Mesothelial cell of epicardium (in vitro differentiated cells): ENCODE data around the gene FYN. TPM values are rescaled to one million over a fixed set of nuclear protein-coding genes. Genes with fewer than 3 reads are reported as not detected.

ENCODE experiments used
- DNase-seq, 2 experiments: peaks; one replicate each; pipeline ENCODE4 v3.0.0; 2021; ENCODE audit warnings: low spot score in 2 of 2; ENCODE audit not compliant: unreplicated experiment in 2 of 2
- H3K27ac Mint-ChIP-seq: 2 replicates; pipeline ENCODE4 v1.8.0; 2021; ENCODE audit warnings: mixed read lengths
- H3K27me3 Mint-ChIP-seq: 2 replicates; pipeline ENCODE4 v1.8.0; 2021; ENCODE audit warnings: low read depth, mixed read lengths
- H3K36me3 Mint-ChIP-seq: 2 replicates; pipeline ENCODE4 v1.8.0; 2021; ENCODE audit warnings: mixed read lengths
- H3K4me1 Mint-ChIP-seq: 2 replicates; pipeline ENCODE4 v1.8.0; 2021; ENCODE audit warnings: mixed read lengths
- H3K4me3 Mint-ChIP-seq: 2 replicates; pipeline ENCODE4 v1.8.0; 2021; ENCODE audit warnings: mild to moderate bottlenecking, moderate library complexity, mixed read lengths
- H3K9me3 Mint-ChIP-seq: 2 replicates; pipeline ENCODE4 v1.8.0; 2021; ENCODE audit warnings: mixed read lengths
- total RNA-seq: library from RNA; stranded (reverse); gene quantifications from 3 replicates; pipeline ENCODE4 v1.2.1, GENCODE V29; 2021
- TF ChIP-seq, protein P1 (sequence below): fragments of 200-600 bp; sonication (generic); IDR thresholded peaks from one replicate; pipeline ENCODE4 v1.5.0; 2021; ENCODE audit warnings: antibody characterized with exemption; ENCODE audit not compliant: unreplicated experiment

The FYN gene
- total RNA-seq, 1 donor from 2014 or later: 115 TPM

DNA sequence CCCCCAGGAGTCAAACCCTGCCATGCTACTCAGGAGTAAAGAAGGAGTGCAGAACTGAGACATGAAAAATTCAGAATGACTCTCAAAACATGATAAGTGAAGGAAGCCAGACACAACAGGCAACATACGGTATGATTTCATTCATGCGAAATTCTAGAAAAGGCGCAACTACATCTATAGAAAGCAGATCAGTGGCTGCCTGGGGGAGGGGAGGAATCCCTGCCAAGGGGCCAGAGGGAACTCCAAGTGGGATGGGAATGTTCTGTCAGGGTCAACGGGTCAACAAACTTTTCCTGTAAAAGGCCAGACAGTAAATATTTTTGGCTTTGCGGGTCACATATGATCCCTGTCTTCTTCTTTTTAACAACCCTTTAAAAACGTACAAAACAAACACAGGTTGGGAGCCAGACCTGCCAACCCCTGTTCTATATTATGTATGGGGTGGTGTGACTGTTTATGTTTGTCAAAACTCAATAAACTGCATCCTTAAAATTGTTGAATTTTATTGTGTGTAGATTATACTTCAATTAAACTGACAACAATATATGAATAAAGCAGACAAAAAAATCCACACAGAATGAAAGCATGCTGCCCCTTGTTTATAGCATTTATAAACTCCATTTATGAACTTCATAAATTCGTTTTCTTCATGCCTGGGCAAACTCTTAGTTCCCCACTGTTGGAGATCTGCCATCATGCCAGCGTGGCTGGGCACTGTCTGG lies 211.0 kb downstream of the FYN start:
- TF ChIP-seq, protein P1, sequence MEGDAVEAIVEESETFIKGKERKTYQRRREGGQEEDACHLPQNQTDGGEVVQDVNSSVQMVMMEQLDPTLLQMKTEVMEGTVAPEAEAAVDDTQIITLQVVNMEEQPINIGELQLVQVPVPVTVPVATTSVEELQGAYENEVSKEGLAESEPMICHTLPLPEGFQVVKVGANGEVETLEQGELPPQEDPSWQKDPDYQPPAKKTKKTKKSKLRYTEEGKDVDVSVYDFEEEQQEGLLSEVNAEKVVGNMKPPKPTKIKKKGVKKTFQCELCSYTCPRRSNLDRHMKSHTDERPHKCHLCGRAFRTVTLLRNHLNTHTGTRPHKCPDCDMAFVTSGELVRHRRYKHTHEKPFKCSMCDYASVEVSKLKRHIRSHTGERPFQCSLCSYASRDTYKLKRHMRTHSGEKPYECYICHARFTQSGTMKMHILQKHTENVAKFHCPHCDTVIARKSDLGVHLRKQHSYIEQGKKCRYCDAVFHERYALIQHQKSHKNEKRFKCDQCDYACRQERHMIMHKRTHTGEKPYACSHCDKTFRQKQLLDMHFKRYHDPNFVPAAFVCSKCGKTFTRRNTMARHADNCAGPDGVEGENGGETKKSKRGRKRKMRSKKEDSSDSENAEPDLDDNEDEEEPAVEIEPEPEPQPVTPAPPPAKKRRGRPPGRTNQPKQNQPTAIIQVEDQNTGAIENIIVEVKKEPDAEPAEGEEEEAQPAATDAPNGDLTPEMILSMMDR: no peak
- H3K27me3 Mint-ChIP-seq: no peaks in the 10 kb centered on the region
- H3K36me3 Mint-ChIP-seq: peaks cover 9% of the 10 kb centered on the region
- H3K27ac Mint-ChIP-seq: peak overlapping the region; percentile 55
- H3K4me3 Mint-ChIP-seq: no peak overlapping the region
- peaks cover 41% of the 10 kb centered on the region for H3K4me1 Mint-ChIP-seq
- DNase-seq: no peak
- H3K9me3 Mint-ChIP-seq: no peaks in the 10 kb centered on the region

DNA sequence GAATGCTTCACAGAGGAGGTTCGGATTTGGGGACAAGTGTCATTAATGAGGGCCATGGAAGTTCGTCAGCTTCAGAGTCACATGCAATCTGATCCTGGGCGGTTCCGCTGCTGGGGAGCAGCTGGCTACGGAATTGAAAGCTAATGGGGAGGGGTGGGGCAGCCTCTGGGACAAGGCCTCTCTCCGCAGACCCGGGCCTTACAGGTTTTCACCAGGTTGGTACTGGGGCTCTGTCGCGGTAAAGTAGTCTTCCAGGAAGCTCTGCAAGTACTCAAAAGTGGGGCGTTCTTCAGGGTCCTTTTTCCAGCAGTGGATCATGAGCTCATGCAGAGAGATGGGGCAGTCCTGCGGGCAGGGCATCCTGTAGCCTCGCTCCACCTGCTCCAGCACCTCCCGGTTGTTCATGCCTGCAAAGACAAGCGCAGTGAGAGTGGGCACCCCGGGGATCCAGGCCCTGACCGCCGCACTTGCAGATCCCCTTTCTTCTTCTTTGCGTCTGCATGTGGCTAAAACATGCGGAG lies 211.7 kb downstream of the FYN start:
- Mint-ChIP-seq H3K4me3 (no peak overlapping the region), H3K9me3 (no peaks in the 10 kb centered on the region), H3K27me3 (no peaks in the 10 kb centered on the region), H3K27ac (peak overlapping the region; percentile 55), H3K36me3 (peaks cover 5% of the 10 kb centered on the region), H3K4me1 (peaks cover 38% of the 10 kb centered on the region)
- TF ChIP-seq, protein P1: no peak
- DNase-seq: no peak

DNA sequence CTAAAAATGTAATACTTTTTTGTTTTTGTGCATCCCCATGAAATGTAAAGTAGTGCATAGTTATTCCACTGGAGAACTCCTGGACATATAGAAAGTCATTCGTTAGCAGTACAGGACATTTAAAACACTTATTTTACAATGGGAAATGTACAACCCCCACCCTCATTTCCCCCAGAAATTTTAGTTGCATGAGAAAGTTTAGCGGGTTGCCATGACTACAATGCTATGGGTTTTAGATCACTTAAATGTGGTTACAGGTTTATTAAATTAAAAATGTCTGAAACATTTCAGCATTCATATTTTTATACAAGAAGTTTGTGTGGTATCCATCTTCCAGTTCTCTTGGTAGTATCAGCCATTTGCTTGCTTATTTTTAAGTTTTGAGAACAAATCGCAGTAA lies 212.7 kb downstream of the FYN start:
- no peak overlapping the region for H3K4me3 Mint-ChIP-seq
- no peak for DNase-seq
- no peaks in the 10 kb centered on the region for H3K9me3 Mint-ChIP-seq
- H3K36me3 Mint-ChIP-seq: peaks cover 5% of the 10 kb centered on the region
- peaks cover 38% of the 10 kb centered on the region for H3K4me1 Mint-ChIP-seq
- no peak overlapping the region for H3K27ac Mint-ChIP-seq
- H3K27me3 Mint-ChIP-seq: no peaks in the 10 kb centered on the region
- TF ChIP-seq, protein P1: no peak

DNA sequence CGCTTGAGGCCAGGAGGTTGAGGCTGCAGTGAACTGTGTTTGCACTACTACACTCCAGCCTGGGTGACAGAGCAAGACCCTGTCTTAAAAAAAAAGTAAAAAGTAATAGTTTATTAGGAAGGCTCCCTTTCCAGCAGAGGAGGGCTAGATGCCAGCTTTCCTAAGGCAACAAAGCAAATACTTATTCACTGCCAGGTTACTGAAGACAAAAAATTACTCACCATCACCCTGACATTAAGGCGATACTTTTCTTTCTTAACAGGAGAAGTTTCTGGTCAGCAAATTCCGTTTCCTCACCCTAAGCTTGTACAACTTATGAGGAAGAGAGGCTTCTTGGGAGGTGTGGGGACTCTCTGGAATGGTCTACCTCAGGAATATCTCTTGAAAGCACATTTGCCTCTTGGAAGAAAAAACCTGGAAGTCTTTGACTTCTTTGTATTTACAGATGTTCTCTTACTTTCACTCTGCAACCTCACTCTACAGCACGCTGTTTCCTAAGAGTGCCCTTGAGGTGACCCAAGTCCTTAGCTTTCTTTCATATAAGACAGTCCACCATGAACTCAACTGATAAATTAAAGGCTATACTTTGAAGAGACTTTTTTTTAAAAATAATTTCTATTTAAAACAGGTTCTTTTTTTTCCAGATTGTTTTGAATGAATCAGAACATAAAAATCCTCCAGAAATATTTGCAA lies 214.6 kb downstream of the FYN start:
- no peak overlapping the region for H3K4me3 Mint-ChIP-seq
- no peak overlapping the region for H3K27ac Mint-ChIP-seq
- H3K4me1 Mint-ChIP-seq: peaks cover 26% of the 10 kb centered on the region
- H3K36me3 Mint-ChIP-seq: no peaks in the 10 kb centered on the region
- H3K9me3 Mint-ChIP-seq: no peaks in the 10 kb centered on the region
- TF ChIP-seq, protein P1: no peak
- H3K27me3 Mint-ChIP-seq: no peaks in the 10 kb centered on the region
- no peak for DNase-seq

DNA sequence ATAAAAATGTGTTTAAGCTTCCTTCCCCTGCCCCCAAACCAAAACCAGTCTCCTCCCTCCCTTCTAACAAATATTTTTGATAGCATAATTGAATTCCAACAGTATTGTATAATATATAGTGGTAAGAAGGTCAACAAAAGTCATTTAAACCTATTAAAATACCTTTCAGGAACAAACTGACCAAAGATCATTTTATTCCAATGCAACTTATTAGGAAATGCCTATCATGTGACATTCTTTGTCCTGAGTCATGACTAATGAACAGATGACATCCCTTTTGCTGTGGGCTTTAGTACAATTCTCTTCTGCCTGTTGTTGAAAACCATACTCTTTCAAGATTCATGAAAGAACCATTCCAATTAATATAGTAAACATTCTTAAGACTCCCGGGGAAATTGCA lies 216.1 kb downstream of the FYN start:
- Mint-ChIP-seq H3K4me1 (peaks cover 15% of the 10 kb centered on the region), H3K4me3 (no peak overlapping the region), H3K27ac (no peak overlapping the region), H3K36me3 (no peaks in the 10 kb centered on the region), H3K9me3 (no peaks in the 10 kb centered on the region), H3K27me3 (no peaks in the 10 kb centered on the region)
- no peak for DNase-seq
- TF ChIP-seq, protein P1: no peak
